Tibial nerve (tissue), 3 donors: ENCODE measurements around the gene TPGS2.

Experiments used
- POLR2A ChIP-seq, 2 donors: fragments of 450-650 bp; IDR thresholded peaks; one replicate each; pipeline ENCODE4 v1.6.1; 2017; ENCODE audit warnings: antibody characterized with exemption in 2 of 2, mild to moderate bottlenecking in 2 of 2, moderate library complexity in 2 of 2
- TF ChIP-seq, protein P1 (sequence below), 5 experiments: fragments of 200-600 bp in 3 of 5; fragments of 450-650 bp in 2 of 5; sonication (generic) in 3 of 5; IDR thresholded peaks; one replicate each; pipeline ENCODE4 v1.5.1; 2016 to 2019; ENCODE audit warnings: antibody characterized with exemption in 5 of 5, mild to moderate bottlenecking in 3 of 5, moderate library complexity in 2 of 5

DNA sequence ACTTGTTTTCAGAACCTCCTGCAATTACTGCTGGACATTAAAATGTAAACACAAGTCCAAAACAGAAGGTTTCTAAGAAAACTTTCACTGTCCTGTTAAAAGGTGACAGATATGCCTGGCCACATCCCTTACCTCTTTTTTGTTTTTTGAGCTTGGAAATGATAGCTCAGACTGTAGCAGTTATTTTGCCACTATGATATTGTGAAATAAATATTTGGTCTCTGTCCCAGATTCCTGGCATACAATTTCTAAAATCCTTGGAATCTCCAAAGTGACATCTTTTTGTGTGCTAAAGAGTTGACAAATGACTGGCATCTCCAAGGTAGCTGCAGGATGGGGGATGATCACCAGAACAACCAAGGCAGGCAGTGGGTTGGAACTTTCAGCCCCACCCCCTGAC lies 16.8 kb downstream of the TPGS2 start:
- TF ChIP-seq, protein P1, sequence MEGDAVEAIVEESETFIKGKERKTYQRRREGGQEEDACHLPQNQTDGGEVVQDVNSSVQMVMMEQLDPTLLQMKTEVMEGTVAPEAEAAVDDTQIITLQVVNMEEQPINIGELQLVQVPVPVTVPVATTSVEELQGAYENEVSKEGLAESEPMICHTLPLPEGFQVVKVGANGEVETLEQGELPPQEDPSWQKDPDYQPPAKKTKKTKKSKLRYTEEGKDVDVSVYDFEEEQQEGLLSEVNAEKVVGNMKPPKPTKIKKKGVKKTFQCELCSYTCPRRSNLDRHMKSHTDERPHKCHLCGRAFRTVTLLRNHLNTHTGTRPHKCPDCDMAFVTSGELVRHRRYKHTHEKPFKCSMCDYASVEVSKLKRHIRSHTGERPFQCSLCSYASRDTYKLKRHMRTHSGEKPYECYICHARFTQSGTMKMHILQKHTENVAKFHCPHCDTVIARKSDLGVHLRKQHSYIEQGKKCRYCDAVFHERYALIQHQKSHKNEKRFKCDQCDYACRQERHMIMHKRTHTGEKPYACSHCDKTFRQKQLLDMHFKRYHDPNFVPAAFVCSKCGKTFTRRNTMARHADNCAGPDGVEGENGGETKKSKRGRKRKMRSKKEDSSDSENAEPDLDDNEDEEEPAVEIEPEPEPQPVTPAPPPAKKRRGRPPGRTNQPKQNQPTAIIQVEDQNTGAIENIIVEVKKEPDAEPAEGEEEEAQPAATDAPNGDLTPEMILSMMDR (IDR thresholded peaks at IDR 0.05), result no peak
- no peak for TF ChIP-seq POLR2A (IDR thresholded peaks at IDR 0.05)
